SKM-1 (cell line): ENCODE measurements around the gene ADAMTSL1.
"Not testable (repeated sequence)": the region's sequence is repeated elsewhere in the genome, so short reads cannot be mapped to it uniquely, and the experiment has no call there.

Experiments
- DNase-seq: peaks from one replicate; lab custom pipeline; 2025; ENCODE audit not compliant: unreplicated experiment; lab: John Stamatoyannopoulos, UW

The ADAMTSL1 gene

GRCh38 chr9:18921366-18922075, 447.6 kb downstream of the ADAMTSL1 start:
- no peak for DNase-seq

- DNase-seq: peak; percentile 3
These were observed 448.4 kb downstream of the ADAMTSL1 start for GRCh38 chr9:18922161-18922885.

GRCh38 chr9:18923167-18923566, 449.2 kb downstream of the ADAMTSL1 start:
- no peak for DNase-seq

- no peak for DNase-seq
These were observed 449.9 kb downstream of the ADAMTSL1 start for GRCh38 chr9:18923671-18924430.

GRCh38 chr9:18925880-18926279, 451.9 kb downstream of the ADAMTSL1 start:
- DNase-seq: no peak

GRCh38 chr9:18926513-18926912, 452.6 kb downstream of the ADAMTSL1 start:
- no peak for DNase-seq

GRCh38 chr9:18928711-18929110, 454.8 kb downstream of the ADAMTSL1 start:
- DNase-seq: no peak

GRCh38 chr9:18930611-18931010, 456.7 kb downstream of the ADAMTSL1 start:
- DNase-seq: not testable (repeated sequence)

- no peak for DNase-seq
These were observed 461.6 kb downstream of the ADAMTSL1 start for GRCh38 chr9:18935541-18935940.

GRCh38 chr9:18936094-18936871, 462.3 kb downstream of the ADAMTSL1 start:
- DNase-seq: no peak

- no peak for DNase-seq
These were observed 466.0 kb downstream of the ADAMTSL1 start for GRCh38 chr9:18939943-18940342.

GRCh38 chr9:18941060-18941740, 467.2 kb downstream of the ADAMTSL1 start:
- DNase-seq: no peak

- no peak for DNase-seq
These were observed 468.8 kb downstream of the ADAMTSL1 start for GRCh38 chr9:18942801-18943200.

GRCh38 chr9:18947892-18948339, 474.0 kb downstream of the ADAMTSL1 start:
- DNase-seq: peak; percentile 65

- no peak for DNase-seq
These were observed 478.0 kb downstream of the ADAMTSL1 start for GRCh38 chr9:18951936-18952335.

GRCh38 chr9:18955626-18956025, 481.7 kb downstream of the ADAMTSL1 start:
- no peak for DNase-seq
